Neutrophil (primary cell): ENCODE data around the gene BOD1L2.

Experiments
- H3K27ac ChIP-seq: fragments of 200-600 bp; sonication (generic); 2 replicates; pipeline ENCODE4 v1.5.1; 2016; ENCODE audit warnings: mild to moderate bottlenecking, moderate library complexity
- H3K27me3 ChIP-seq: fragments of 200-600 bp; sonication (generic); 2 replicates; pipeline ENCODE4 v1.6.0; 2016; ENCODE audit warnings: mild to moderate bottlenecking
- H3K36me3 ChIP-seq: fragments of 200-600 bp; sonication (generic); 2 replicates; pipeline ENCODE4 v1.5.1; 2017
- H3K4me1 ChIP-seq, 2 experiments: fragments of 200-600 bp in 1 of 2; sonication (generic) in 1 of 2; 1 replicate in 1 of 2; 2 replicates in 1 of 2; pipeline versions ENCODE4 v1.5.1 to v1.6.1; 2013 to 2016; ENCODE audit warnings: low read depth in 1 of 2, low read length in 1 of 2, mild to moderate bottlenecking in 1 of 2, moderate library complexity in 1 of 2; ENCODE audit not compliant: control insufficient read depth in 1 of 2, insufficient read depth in 1 of 2
- H3K4me3 ChIP-seq, 2 experiments: fragments of 200-600 bp in 1 of 2; sonication (generic) in 1 of 2; 1 replicate in 1 of 2; 2 replicates in 1 of 2; pipeline ENCODE4 v1.5.1; 2013 to 2016; ENCODE audit warnings: low read depth in 1 of 2, low read length in 1 of 2, mild to moderate bottlenecking in 1 of 2, moderate library complexity in 1 of 2
- H3K9me3 ChIP-seq: fragments of 200-600 bp; sonication (generic); 2 replicates; pipeline ENCODE4 v1.5.1; 2016
- TF ChIP-seq, protein P1 (sequence below): fragments of 200-600 bp; sonication (generic); IDR thresholded peaks from 2 replicates; pipeline ENCODE4 v1.5.1; 2016; ENCODE audit warnings: antibody characterized with exemption

BOD1L2 gene

DNA sequence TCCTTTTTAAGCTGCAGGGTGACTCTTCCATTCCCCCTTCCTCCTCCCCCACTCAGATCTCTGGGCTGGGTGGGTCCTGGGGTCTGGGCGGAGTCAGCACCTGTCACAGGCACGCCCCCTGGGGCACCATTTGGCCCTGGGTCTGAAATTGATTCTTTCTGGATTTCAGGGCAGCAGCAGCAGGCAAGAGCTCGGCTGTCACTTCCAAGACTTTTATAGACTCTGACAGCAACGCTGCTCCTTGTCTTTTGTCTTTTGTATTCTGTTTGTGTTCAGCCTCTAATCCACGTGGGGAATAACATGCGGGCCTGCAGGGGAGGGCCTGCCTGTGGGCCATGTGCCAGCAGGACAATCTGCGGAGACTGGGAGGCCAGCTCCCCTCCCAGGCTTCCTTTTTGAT is 3.9 kb downstream of the BOD1L2 start:
- Histone ChIP-seq H3K9me3 (no peaks in the 10 kb centered on the region), H3K4me1 (no peaks in the 10 kb centered on the region), H3K27ac (no peak overlapping the region), H3K4me3 (no peak overlapping the region), H3K36me3 (no peaks in the 10 kb centered on the region), H3K27me3 (peaks cover 14% of the 10 kb centered on the region)
- TF ChIP-seq, protein P1, sequence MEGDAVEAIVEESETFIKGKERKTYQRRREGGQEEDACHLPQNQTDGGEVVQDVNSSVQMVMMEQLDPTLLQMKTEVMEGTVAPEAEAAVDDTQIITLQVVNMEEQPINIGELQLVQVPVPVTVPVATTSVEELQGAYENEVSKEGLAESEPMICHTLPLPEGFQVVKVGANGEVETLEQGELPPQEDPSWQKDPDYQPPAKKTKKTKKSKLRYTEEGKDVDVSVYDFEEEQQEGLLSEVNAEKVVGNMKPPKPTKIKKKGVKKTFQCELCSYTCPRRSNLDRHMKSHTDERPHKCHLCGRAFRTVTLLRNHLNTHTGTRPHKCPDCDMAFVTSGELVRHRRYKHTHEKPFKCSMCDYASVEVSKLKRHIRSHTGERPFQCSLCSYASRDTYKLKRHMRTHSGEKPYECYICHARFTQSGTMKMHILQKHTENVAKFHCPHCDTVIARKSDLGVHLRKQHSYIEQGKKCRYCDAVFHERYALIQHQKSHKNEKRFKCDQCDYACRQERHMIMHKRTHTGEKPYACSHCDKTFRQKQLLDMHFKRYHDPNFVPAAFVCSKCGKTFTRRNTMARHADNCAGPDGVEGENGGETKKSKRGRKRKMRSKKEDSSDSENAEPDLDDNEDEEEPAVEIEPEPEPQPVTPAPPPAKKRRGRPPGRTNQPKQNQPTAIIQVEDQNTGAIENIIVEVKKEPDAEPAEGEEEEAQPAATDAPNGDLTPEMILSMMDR = no peak

DNA sequence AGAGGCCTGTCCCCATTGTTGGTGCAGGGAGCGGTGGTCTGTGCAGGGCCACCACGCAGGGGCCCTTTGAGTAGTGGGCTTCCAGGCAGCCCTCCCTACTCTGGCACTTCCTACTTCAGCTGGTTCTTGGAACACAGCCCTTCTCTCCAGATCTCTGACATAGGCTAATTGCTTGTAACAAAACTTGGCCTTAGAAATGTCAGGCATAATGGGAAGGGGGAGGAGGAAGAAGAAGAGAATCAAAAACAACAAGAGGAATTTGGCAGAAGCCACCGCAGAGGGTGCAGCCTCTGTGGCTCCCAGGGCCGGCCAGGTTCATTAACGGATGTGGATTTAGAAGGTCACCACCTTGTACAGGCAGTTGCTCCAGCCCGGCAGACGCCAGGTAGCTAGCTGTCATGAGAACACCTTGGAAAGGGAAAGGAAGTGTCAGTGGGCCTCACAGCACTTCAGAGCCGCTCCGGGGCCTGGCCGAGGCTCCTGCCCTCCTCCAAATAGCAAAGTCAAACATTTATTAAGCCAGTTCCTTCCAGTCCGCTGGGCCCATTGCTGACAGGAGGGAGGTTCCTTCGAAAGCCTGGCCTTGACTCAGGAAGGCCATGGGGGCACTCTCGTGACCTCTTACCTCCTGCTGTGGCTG is 7.4 kb downstream of the BOD1L2 start:
- H3K27ac ChIP-seq = no peak overlapping the region
- TF ChIP-seq, protein P1 = no peak
- H3K4me1 ChIP-seq = no peaks in the 10 kb centered on the region
- H3K9me3 ChIP-seq = no peaks in the 10 kb centered on the region
- no peaks in the 10 kb centered on the region for H3K36me3 ChIP-seq
- peaks cover 14% of the 10 kb centered on the region for H3K27me3 ChIP-seq
- no peak overlapping the region for H3K4me3 ChIP-seq

DNA sequence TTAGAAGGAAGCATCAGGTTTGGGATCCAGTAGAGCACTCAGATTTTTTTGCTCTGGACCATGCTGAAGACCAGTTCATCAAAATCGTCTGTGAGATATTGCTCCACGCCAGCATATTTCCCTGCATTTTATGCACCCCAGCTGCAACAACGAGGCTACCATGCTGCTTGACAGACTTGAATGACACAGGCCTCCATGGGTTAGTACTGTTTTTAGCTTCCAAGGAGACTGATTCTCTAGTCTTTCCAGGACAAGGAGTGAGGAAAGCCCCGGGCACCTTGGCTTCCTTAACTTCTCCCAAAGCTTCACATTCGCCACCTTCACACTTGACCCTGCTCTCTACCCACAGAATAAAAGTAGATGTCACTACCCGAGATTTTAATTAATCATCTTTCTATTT is 17.5 kb downstream of the BOD1L2 start:
- no peaks in the 10 kb centered on the region for H3K9me3 ChIP-seq
- no peaks in the 10 kb centered on the region for H3K36me3 ChIP-seq
- H3K27me3 ChIP-seq = no peaks in the 10 kb centered on the region
- no peaks in the 10 kb centered on the region for H3K4me1 ChIP-seq
- TF ChIP-seq, protein P1 = no peak
- no peak overlapping the region for H3K4me3 ChIP-seq
- H3K27ac ChIP-seq = no peak overlapping the region

DNA sequence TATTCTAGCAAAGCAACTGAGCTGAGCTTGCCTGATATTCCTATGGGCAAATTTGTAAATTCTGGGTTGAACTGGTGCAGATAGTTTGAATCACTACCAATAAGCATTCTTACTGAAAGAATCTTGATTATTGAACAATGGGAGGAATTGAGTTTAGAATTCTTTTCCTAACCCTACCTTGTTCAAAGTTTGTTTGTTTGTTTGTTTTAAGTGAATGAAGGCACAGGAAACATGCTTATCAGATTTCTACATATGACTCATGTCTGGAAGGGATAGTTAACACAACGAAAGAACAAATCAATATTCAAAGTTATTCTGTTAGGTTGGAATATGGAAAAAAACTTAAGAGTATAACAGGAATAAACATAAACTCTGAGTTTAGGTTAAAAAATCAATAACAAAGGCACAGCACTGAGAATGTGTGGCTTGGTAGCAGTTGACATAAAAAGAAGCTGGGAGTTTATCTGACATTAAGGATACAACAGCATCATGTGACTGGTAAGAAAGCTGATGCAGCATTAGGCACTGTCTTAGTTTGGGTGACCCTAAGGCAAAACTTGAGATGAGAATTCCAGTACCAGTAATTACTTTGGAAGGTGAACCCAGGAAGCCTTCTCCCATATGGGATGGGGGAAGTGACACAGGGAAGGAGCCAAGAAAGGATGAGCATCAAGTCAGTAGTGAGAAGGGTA is 20.9 kb downstream of the BOD1L2 start:
- TF ChIP-seq, protein P1 = no peak
- Histone ChIP-seq H3K4me1 (no peaks in the 10 kb centered on the region), H3K36me3 (no peaks in the 10 kb centered on the region), H3K27ac (no peak overlapping the region), H3K4me3 (no peak overlapping the region), H3K9me3 (no peaks in the 10 kb centered on the region), H3K27me3 (no peaks in the 10 kb centered on the region)

DNA sequence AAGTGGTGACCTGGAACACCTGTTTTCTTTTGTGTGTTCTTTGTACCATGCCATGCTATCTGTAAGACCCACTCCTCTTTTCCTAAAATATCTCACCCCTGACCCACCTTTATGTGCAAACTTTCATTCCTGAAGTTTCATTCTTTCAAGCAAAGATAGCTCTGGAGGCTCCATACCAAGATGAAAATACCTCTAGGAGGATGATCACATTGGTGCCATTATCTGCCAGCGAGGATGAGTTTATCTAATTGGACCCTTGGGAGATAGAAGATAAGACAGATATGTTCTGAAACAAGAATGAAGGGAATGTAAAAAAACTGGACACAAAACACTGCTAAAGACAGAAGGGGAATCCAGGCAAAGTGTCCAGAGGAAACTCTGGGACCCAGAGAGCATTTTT is 24.1 kb downstream of the BOD1L2 start:
- H3K36me3 ChIP-seq = no peaks in the 10 kb centered on the region
- no peaks in the 10 kb centered on the region for H3K9me3 ChIP-seq
- H3K4me1 ChIP-seq = no peaks in the 10 kb centered on the region
- TF ChIP-seq, protein P1 = no peak
- H3K27me3 ChIP-seq = no peaks in the 10 kb centered on the region
- no peak overlapping the region for H3K27ac ChIP-seq
- H3K4me3 ChIP-seq = no peak overlapping the region
